Hepatocyte (in vitro differentiated cells): ENCODE measurements around the gene CDK2AP2. TPM values are rescaled to one million over a fixed set of nuclear protein-coding genes. Genes with fewer than 3 reads are reported as not detected.
"Not testable (repeated sequence)": the region's sequence is repeated elsewhere in the genome, so short reads cannot be mapped to it uniquely, and the experiment has no call there.

Experiments
- DNase-seq: peaks from one replicate; pipeline ENCODE4 v3.0.0-alpha.2; 2016; ENCODE audit warnings: low spot score
- H2AFZ ChIP-seq: fragments of 200-600 bp; sonication (generic); 2 replicates; pipeline ENCODE4 v1.6.0; 2016; ENCODE audit warnings: antibody characterized with exemption, mild to moderate bottlenecking
- H3K27ac ChIP-seq: fragments of 200-600 bp; sonication (generic); 2 replicates; pipeline ENCODE4 v1.5.1; 2016; ENCODE audit warnings: mild to moderate bottlenecking
- H3K27me3 ChIP-seq: fragments of 200-600 bp; sonication (generic); 2 replicates; pipeline ENCODE4 v1.6.1; 2016
- H3K36me3 ChIP-seq: fragments of 200-600 bp; sonication (generic); replicated peaks from 2 replicates; pipeline ENCODE4 v1.5.1; 2016; ENCODE audit warnings: low read depth; ENCODE audit not compliant: insufficient read depth
- H3K4me1 ChIP-seq: fragments of 200-600 bp; sonication (generic); 2 replicates; pipeline ENCODE4 v1.5.1; 2016; ENCODE audit warnings: mild to moderate bottlenecking, moderate library complexity; ENCODE audit not compliant: insufficient read depth
- H3K4me2 ChIP-seq: fragments of 200-600 bp; sonication (generic); 2 replicates; pipeline ENCODE4 v1.6.0; 2016
- H3K4me3 ChIP-seq: fragments of 200-600 bp; sonication (generic); 2 replicates; pipeline ENCODE4 v1.5.1; 2016; ENCODE audit warnings: mild to moderate bottlenecking
- H3K79me2 ChIP-seq: fragments of 200-600 bp; sonication (generic); 2 replicates; pipeline ENCODE4 v1.6.0; 2017; ENCODE audit warnings: mild to moderate bottlenecking
- H3K9me2 ChIP-seq: fragments of 200-600 bp; sonication (generic); replicated peaks from 2 replicates; pipeline ENCODE4 v1.6.0; 2017; ENCODE audit warnings: mild to moderate bottlenecking; ENCODE audit not compliant: insufficient read depth
- H3K9me3 ChIP-seq: fragments of 200-600 bp; sonication (generic); 2 replicates; pipeline ENCODE4 v1.5.1; 2016; ENCODE audit warnings: low read depth, mild to moderate bottlenecking
- H4K20me1 ChIP-seq: fragments of 200-600 bp; sonication (generic); 2 replicates; pipeline ENCODE4 v1.6.0; 2016; ENCODE audit warnings: mild to moderate bottlenecking; ENCODE audit not compliant: insufficient read depth, poor library complexity, severe bottlenecking
- CTCF ChIP-seq: fragments of 200-600 bp; sonication (generic); IDR thresholded peaks from 2 replicates; pipeline ENCODE4 v1.5.1; 2016; ENCODE audit warnings: antibody characterized with exemption, mild to moderate bottlenecking; ENCODE audit not compliant: poor library complexity
- EZH2 ChIP-seq: fragments of 200-600 bp; sonication (generic); IDR thresholded peaks from 2 replicates; pipeline ENCODE4 v1.6.1; 2016; ENCODE audit warnings: antibody characterized with exemption, mild to moderate bottlenecking, borderline replicate concordance
- EZH2phosphoT487 ChIP-seq: fragments of 200-600 bp; sonication (generic); IDR thresholded peaks from one replicate; pipeline ENCODE4 v1.6.1; 2018; ENCODE audit warnings: antibody characterized with exemption, mild to moderate bottlenecking, low read depth, moderate library complexity; ENCODE audit not compliant: unreplicated experiment, severe bottlenecking
- WGBS: methylation state at CpG from one replicate; pipeline ENCODE4 v1.1.6; 2016; ENCODE audit warnings: low lambda C conversion rate; ENCODE audit errors: missing lambda C conversion rate; 5-methylcytosine and 5-hydroxymethylcytosine counted together
- polyA plus RNA-seq: library from polyadenylated mRNA; unstranded; fragments of >200 nt; fragmentation: Nextera tagmentation; extraction: Ambion mirVana; gene quantifications from 2 replicates; pipeline ENCODE4 v1.2.1, GENCODE V29; 2016
- total RNA-seq: library from RNA; depleted of rRNA; stranded (reverse); fragments of >200 nt; gene quantifications from 2 replicates; pipeline ENCODE4 v1.2.3, GENCODE V29; 2014

Gene CDK2AP2
- total and polyA plus RNA-seq, 2 experiments from 2014 or later = 47.3 to 177 TPM

- H3K4me3 ChIP-seq = no peak overlapping the region
- H3K36me3 ChIP-seq = no peaks in the 10 kb centered on the region
- H3K79me2 ChIP-seq = no peaks in the 10 kb centered on the region
- DNase-seq = no peak
- H4K20me1 ChIP-seq = no peaks in the 10 kb centered on the region
- no peaks in the 10 kb centered on the region for H3K9me3 ChIP-seq
- H3K4me2 ChIP-seq = no peak overlapping the region
- TF ChIP-seq EZH2phosphoT487 (no peak), EZH2 (no peak), CTCF (no peak)
- H3K9me2 ChIP-seq = no peaks in the 10 kb centered on the region
- WGBS = 71% methylated on average over 8 of the region's 10 CpGs
- no peak overlapping the region for H2AFZ ChIP-seq
- H3K27ac ChIP-seq = no peak overlapping the region
- H3K27me3 ChIP-seq = no peaks in the 10 kb centered on the region
- H3K4me1 ChIP-seq = no peaks in the 10 kb centered on the region
Observed at GRCh38 chr11:67517784-67518552, 10.0 kb upstream of the CDK2AP2 start.

- Histone ChIP-seq H3K36me3 (no peaks in the 10 kb centered on the region), H3K79me2 (no peaks in the 10 kb centered on the region), H3K4me2 (no peak overlapping the region), H3K9me2 (no peaks in the 10 kb centered on the region), H3K4me3 (no peak overlapping the region), H3K4me1 (no peaks in the 10 kb centered on the region), H3K27me3 (no peaks in the 10 kb centered on the region), H2AFZ (no peak overlapping the region), H3K27ac (no peak overlapping the region), H3K9me3 (no peaks in the 10 kb centered on the region), H4K20me1 (no peaks in the 10 kb centered on the region)
- no peak for TF ChIP-seq EZH2
- no peak for TF ChIP-seq CTCF
- no peak for TF ChIP-seq EZH2phosphoT487
- DNase-seq = no peak
- WGBS = 92% methylated on average over 9 of the region's 9 CpGs
Observed at GRCh38 chr11:67516806-67517205, 8.8 kb upstream of the CDK2AP2 start.

GRCh38 chr11:67514116-67514515 lies 6.2 kb upstream of the CDK2AP2 start:
- Histone ChIP-seq H3K27ac (no peak overlapping the region), H4K20me1 (no peaks in the 10 kb centered on the region), H2AFZ (no peak overlapping the region), H3K79me2 (no peaks in the 10 kb centered on the region), H3K9me3 (no peaks in the 10 kb centered on the region), H3K9me2 (no peaks in the 10 kb centered on the region), H3K27me3 (no peaks in the 10 kb centered on the region), H3K36me3 (no peaks in the 10 kb centered on the region), H3K4me1 (no peaks in the 10 kb centered on the region), H3K4me3 (no peak overlapping the region), H3K4me2 (no peak overlapping the region)
- WGBS = 88% methylated on average over 7 of the region's 7 CpGs
- TF ChIP-seq EZH2 = no peak
- no peak for TF ChIP-seq EZH2phosphoT487
- TF ChIP-seq CTCF = no peak
- no peak for DNase-seq

GRCh38 chr11:67511558-67511957 lies 3.6 kb upstream of the CDK2AP2 start:
- H3K27me3 ChIP-seq, H2AFZ ChIP-seq, H3K36me3 ChIP-seq, H3K9me2 ChIP-seq, H3K4me3 ChIP-seq, H3K79me2 ChIP-seq, H3K4me1 ChIP-seq, DNase-seq, H3K27ac ChIP-seq, H4K20me1 ChIP-seq, H3K4me2 ChIP-seq, H3K9me3 ChIP-seq: not testable (repeated sequence)
- WGBS = 94% methylated on average over 4 of the region's 4 CpGs
